ENCODE measurements around the gene GLDC.
"Not testable (repeated sequence)": the region's sequence is repeated elsewhere in the genome, so short reads cannot be mapped to it uniquely, and the experiment has no call there.

GLDC gene

DNA sequence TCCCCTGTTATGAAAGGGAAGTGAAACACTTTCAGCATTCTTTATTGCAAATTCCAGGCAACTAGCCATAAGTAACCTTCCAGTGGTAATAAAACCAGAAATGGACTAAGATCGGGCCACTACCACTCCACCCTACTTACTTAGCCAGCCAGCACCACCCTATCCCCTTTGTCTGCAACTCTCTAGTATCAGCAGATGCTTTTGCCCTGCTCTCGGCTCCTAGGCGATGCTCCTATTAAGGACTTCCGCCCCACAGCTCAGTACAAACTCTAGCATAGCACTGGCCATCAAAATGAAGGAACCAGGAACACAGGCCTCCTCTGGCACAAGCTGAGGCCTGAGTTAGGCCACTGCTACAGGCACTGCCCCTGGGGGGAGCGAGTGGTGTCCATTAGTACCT lies 81.2 kb downstream of the GLDC start:
- no peak for DNase-seq

DNA sequence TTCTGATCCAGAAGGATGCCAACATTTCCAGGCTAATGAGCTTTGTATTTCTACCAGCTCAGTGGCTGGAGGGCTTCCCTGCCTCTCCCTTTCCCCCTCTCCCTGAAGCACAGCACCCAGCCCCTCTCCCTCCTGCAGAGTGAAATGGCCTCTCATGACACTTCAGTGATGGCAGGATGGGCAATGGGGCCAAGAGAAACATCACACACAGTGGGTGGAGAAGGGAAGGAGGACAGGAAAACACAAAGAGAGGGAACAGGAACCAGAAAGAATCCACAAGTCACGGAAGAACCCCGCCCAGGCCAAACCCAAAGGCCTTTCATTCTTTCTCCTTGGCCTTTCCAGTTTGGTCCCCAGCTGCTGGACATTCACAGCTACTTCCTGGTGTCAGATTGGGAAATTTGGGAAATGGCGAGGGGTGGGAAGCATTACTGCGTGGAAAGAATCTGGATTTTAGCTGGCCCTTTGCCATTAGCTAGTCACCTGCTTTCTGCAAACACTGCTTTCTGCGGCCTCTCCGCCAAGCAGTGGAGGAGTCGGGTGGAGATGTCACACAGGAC lies 82.6 kb downstream of the GLDC start:
- DNase-seq = no peak

DNA sequence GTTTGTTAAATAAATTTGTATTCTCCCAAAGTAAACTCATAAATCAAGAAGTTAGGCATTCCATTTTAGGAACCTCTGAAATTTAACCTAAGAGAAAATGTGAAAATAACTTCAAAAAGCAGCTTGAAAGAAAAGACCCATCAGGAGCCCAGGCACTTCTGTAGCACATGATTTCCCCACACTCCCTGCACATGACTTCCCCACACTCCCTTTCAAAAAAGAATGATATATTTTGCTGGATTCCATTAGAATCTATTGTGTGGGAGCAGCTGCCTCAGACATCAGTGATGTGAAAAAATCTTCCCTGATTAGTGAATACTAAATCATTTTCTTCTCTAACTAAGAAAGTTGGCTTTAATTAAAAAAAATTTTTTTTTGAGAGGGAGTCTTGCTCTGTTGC lies 83.3 kb downstream of the GLDC start:
- no peak for DNase-seq

- no peak for DNase-seq
Measured at GRCh38 chr9:6557883-6558616, 87.5 kb downstream of the GLDC start.

DNA sequence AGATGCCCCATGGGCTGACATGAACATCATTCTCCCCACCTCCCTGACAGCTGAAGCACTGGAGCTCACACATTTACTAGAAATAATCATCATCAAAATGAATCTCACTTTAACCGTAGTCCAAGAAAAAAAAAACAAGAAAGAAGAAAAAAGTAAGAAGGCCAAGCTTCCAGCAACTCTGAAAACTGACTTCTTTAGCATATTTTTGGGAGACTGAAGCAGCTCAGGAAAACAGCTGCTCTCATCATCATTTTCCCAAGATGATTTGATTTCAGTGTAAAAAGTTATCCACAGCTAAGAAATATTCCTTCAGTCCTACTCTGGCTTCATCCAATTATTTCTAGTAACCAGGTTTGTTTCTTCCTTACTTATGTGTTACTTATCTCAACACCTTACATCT lies 91.7 kb downstream of the GLDC start:
- DNase-seq = no peak

- DNase-seq = no peak
Measured at GRCh38 chr9:6552498-6553121, 92.9 kb downstream of the GLDC start.

- DNase-seq = no peak
Measured at GRCh38 chr9:6552033-6552432, 93.5 kb downstream of the GLDC start.

GRCh38 chr9:6551136-6551535 lies 94.4 kb downstream of the GLDC start:
- no peak for DNase-seq

DNA sequence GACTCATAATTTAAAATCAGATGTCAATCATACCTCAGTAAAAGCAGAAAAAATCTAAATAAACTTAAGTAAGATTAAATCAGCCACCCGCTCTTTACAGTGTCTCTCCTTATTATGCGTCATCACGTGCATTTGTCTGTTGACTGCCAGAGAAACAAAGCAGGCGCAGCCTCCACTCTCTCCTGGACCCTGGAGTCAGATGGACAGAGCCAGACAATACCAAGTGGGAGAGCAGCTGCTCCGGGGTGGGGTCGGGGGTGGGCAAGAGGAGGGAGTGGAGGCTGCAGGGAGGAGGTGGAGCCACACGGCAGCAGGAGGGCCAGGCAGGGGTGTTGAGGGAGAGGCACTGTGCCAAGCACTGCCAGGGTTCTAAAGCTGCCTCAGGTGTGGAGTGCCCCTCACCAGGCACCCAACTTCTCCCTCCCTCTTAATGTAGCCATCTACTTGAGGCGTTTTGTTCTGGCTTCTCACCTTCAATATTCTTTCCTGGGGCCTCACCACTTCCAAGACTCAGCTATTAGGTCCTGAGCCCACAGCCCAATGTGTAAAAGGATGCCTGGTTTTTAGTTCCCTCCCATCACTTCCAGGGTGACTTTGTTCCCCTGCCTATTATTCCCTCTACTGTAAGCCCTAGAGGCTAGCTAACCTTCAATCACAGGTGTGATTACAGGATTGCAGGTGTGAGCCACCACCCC lies 96.3 kb downstream of the GLDC start:
- no peak for DNase-seq

GRCh38 chr9:6545017-6545691 lies 100.4 kb downstream of the GLDC start:
- DNase-seq = no peak

- DNase-seq = no peak
Measured at GRCh38 chr9:6543204-6543603, 102.3 kb downstream of the GLDC start.

GRCh38 chr9:6542617-6543016 lies 102.9 kb downstream of the GLDC start:
- DNase-seq = not testable (repeated sequence)

GRCh38 chr9:6538666-6539071 lies 106.9 kb downstream of the GLDC start:
- no peak for DNase-seq

DNA sequence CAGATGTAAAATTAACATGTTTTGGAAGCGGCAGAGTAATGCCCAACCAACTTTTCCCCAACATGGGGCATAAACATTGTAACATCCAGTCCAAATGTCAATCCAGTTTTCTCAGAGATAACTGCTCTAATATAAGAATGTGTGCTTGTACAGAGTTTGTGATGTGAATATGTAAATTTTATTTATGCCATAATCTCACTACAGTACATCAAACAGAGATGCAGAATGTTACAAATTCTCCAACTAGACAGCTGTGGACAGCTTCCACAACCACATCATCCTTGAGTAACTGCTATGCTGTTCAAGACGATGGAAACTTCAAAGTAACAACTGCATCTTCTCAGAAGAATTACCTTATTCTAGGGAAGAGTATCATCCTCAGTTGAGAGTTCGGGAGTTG lies 109.9 kb downstream of the GLDC start:
- no peak for DNase-seq

DNA sequence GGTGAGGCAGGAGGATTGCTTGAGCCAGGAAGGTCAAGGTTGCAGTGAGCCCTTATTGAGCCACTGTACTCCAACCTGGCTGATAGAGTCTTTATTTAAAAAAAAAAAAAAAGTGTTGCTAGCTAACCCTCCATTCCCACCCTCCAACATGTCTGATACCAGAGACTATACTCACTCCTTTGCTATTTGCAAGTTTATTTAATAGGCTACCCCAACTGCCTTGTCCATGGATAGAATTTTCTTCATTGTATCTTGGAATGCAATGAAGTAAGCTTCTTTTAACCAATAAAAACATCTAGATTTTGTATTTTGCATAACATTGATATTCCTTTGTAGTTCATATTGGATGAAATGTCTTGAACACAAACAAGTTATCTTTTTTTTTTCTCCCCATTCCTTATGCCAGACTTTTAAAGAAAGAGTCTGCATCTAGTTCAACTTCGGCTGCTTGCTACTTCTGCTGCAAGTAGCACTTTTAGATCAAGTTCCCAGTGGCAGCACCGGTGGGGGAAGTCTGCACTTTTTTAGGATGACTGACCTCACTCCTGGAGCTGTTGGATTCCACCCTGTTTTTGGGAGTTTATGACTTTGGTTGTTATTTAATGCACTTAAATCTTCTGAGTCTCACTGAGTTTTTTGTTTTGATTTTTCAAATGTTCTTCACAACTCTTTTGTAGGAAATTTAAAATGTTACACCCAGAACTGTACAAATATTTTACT lies 120.0 kb downstream of the GLDC start:
- no peak for DNase-seq

DNA sequence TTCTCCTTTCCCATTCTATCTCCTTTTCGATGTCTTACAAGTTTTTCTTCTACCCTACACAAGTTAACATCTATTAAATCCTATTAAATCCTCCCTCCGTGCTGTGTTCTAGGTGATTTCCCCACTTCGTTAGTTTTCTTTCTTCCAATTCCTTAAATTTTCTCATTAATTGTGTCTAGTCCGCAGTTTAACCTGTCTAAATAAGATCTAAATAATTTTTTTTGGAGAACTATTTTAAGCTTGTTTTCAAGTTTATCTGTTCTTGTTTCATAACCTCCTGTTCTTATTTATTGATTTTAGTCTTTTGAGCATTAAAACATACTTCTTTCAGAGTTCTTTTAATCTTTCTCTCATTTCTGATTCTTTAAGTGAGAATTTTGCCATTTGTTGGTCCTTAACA lies 123.3 kb downstream of the GLDC start:
- DNase-seq = no peak

GRCh38 chr9:6512085-6512657 lies 133.4 kb downstream of the GLDC start:
- DNase-seq = no peak

DNA sequence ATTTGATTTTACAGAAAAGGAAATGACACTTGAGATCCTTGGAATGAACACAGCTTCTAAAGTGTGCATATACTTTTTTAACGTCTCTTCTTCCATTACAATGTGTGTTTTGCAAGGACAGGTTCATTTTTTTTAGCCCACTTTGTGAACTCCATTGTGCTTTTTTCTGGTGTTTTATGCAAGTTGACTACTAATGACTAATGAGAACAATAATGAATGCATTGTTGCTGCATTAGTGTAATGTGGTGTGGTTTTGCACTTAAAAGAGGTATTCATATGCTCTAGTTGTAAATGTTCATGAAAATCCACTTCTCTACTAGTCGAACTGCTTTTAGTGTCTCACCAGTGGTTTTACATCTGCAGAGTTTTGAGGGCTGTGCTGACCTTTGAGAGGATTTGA lies 139.0 kb downstream of the GLDC start:
- DNase-seq = no peak

- DNase-seq = no peak
Measured at GRCh38 chr9:6502399-6502798, 143.1 kb downstream of the GLDC start.

DNA sequence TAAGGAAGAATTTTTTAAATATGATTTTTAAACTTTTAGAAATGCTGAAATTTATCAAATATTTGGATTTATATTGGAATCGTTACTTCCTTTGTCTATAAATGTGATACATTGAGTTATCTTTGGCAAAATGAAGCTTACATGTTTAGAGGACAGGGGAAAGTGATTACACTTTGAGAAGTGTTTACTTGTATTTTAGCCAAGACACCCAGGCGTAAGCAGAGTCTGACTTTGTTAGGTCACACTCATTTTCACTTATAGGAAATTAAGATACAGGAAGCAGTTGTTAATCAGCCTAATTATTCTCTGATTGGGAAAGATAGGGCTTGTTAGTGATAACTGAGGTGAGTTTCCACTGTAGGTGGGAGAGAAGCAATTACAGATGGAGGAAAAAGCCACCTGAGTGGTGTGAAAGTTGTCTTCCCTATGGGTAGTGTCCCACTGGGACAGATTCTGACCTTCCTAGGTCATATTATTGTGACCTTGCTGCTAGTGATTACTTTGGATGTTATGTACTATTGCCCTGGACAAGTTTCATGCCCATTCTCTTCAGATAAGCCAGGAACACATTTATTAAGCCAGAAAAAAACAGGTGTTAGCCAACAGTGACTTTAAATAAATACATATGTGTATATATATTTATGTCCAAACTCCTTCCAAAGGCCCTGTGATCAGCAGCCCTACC lies 143.9 kb downstream of the GLDC start:
- no peak for DNase-seq

GRCh38 chr9:6498982-6499381 lies 146.5 kb downstream of the GLDC start:
- no peak for DNase-seq

GRCh38 chr9:6495466-6495865 lies 150.1 kb downstream of the GLDC start:
- no peak for DNase-seq

Data from bone marrow (tissue), 2 donors.